ENCODE data around the gene DGKI. TPM values are rescaled to one million over a fixed set of nuclear protein-coding genes. Genes with fewer than 3 reads are reported as not detected.

The DGKI gene
- total and polyA plus RNA-seq, 9 of the 15 experiments (the other 6 are each of a cell fraction or from before 2014, with no cell fraction given): 0.11 to 0.54 (median 0.15) TPM; not detected in 5

GRCh38 chr7:137804836-137805235 is 41.9 kb downstream of the DGKI start:
- Histone ChIP-seq H3K9me3 (replicated peaks; ENCODE audit: control insufficient read depth, insufficient read depth, low read depth, low read length) (no peaks in the 10 kb centered on the region), H3K4me1 (replicated peaks in 1 of 2; ENCODE audit: control insufficient read depth in 2 of 2, insufficient read depth in 2 of 2, low read length in 2 of 2) (no peaks in the 10 kb centered on the region), H3K27ac (ENCODE audit: extremely low read depth, low read depth, low read length) (no peak overlapping the region), H3K9me1 (ENCODE audit: control insufficient read depth, insufficient read depth, low read length) (no peaks in the 10 kb centered on the region), H3K79me2 (ENCODE audit: control insufficient read depth, insufficient read depth, low read length) (no peaks in the 10 kb centered on the region), H4K20me1 (replicated peaks; ENCODE audit: control insufficient read depth, insufficient read depth, low read length) (no peaks in the 10 kb centered on the region), H3K4me3 (no peak overlapping the region), H3K36me3 (ENCODE audit: control insufficient read depth, insufficient read depth, low read length) (no peaks in the 10 kb centered on the region), H3K27me3 (ENCODE audit: control insufficient read depth in 2 of 2, insufficient read depth in 2 of 2, low read length in 2 of 2) (peaks cover 7 to 22% of the 10 kb centered on the region in 2 experiments; a peak in 4 of 5 replicates), H3K9ac (ENCODE audit: insufficient read depth in 1 of 2, low read depth in 2 of 2, low read length in 2 of 2) (no peak overlapping the region), H2AFZ (ENCODE audit: low read depth, low read length) (no peak overlapping the region), H3K4me2 (ENCODE audit: insufficient read depth, low read length) (no peak overlapping the region)
- WGBS (ENCODE audit: insufficient coverage, low coverage, missing lambda C conversion rate): 2% methylated on average over 2 of the region's 2 CpGs
- intact Hi-C loops (cut with micrococcal nuclease): no loop called here
- ChIA-PET CTCF (ENCODE audit: low intra/inter-chr PET ratio) (no interaction called here), POLR2A (interaction anchor here (0.7 to 0.8 kb wide), 2 partner anchors 13 to 15 kb away, joined by 3 read pairs; no protein-coding TSS in a partner anchor)
- ATAC-seq (no peak), FAIRE-seq (no peak), DNase-seq (ENCODE audit: extremely low read depth in 1 of 4, low spot score in 3 of 4) (no peak)
- in situ Hi-C loops (cut with MboI): no loop called here
- BruUV-seq (replicated peaks): no TSS peak
- TF ChIP-seq CBFA2T3 (IDR thresholded peaks at IDR 0.05) (no peak), NRF1 (conservative IDR thresholded peaks at IDR 0.05 in 1 of 2, IDR thresholded peaks at IDR 0.05 in 1 of 2) (no peak), ELF1 (tag; IDR thresholded peaks at IDR 0.05) (no peak), ZNF436 (CRISPR knock-in tag; IDR thresholded peaks at IDR 0.05) (no peak), NFRKB (IDR thresholded peaks at IDR 0.05; ENCODE audit: low read depth) (no peak), SRSF1 (IDR thresholded peaks at IDR 0.05; ENCODE audit: low read depth, low read length) (no peak), ZNF449 (CRISPR knock-in tag; IDR thresholded peaks at IDR 0.05) (no peak), PYGO2 (tag; IDR thresholded peaks at IDR 0.05) (no peak), CEBPB (tag; IDR thresholded peaks at IDR 0.05) (no peak), BHLHE40 (IDR thresholded peaks at IDR 0.05; ENCODE audit: low read length) (no peak), TSHZ1 (CRISPR knock-in tag; IDR thresholded peaks at IDR 0.05) (no peak), FOXK2 (conservative IDR thresholded peaks at IDR 0.05 in 1 of 2, IDR thresholded peaks at IDR 0.05 in 1 of 2; ENCODE audit: low read depth in 2 of 2) (no peak), ZFX (CRISPR knock-in tag; IDR thresholded peaks at IDR 0.05) (no peak)
- TF ChIP-seq, protein P1, sequence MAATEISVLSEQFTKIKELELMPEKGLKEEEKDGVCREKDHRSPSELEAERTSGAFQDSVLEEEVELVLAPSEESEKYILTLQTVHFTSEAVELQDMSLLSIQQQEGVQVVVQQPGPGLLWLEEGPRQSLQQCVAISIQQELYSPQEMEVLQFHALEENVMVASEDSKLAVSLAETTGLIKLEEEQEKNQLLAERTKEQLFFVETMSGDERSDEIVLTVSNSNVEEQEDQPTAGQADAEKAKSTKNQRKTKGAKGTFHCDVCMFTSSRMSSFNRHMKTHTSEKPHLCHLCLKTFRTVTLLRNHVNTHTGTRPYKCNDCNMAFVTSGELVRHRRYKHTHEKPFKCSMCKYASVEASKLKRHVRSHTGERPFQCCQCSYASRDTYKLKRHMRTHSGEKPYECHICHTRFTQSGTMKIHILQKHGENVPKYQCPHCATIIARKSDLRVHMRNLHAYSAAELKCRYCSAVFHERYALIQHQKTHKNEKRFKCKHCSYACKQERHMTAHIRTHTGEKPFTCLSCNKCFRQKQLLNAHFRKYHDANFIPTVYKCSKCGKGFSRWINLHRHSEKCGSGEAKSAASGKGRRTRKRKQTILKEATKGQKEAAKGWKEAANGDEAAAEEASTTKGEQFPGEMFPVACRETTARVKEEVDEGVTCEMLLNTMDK (IDR thresholded peaks at IDR 0.05; ENCODE audit: borderline replicate concordance, insufficient read depth, low read depth, low read length, poor library complexity, severe bottlenecking): no peak
- TF ChIP-seq, protein P2, sequence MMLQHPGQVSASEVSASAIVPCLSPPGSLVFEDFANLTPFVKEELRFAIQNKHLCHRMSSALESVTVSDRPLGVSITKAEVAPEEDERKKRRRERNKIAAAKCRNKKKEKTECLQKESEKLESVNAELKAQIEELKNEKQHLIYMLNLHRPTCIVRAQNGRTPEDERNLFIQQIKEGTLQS (IDR thresholded peaks at IDR 0.05): no peak
- TF ChIP-seq, protein P2 (CRISPR knock-in tag; conservative IDR thresholded peaks at IDR 0.05): no peak
